GM21526 (cell line): ENCODE data around the gene PRL.

Experiments
- ATAC-seq: cut with Tn5 transposase; IDR thresholded peaks from one replicate; pipeline ENCODE4 v1.9.1; 2021; ENCODE audit warnings: moderate library complexity; ENCODE audit not compliant: unreplicated experiment, low FRiP score

PRL gene

GRCh38 chr6:22296067-22296466 lies 769 bp downstream of the PRL start:
- no peak for ATAC-seq

- ATAC-seq, result no peak
Observed at GRCh38 chr6:22295145-22295544, 1.7 kb downstream of the PRL start.

GRCh38 chr6:22294301-22294700 lies 2.5 kb downstream of the PRL start:
- ATAC-seq, result no peak

GRCh38 chr6:22290045-22290444 lies 6.8 kb downstream of the PRL start:
- ATAC-seq, result no peak

GRCh38 chr6:22288721-22289120 lies 8.1 kb downstream of the PRL start:
- no peak for ATAC-seq

GRCh38 chr6:22284666-22285065 lies 12.2 kb downstream of the PRL start:
- ATAC-seq, result no peak

GRCh38 chr6:22281341-22282085 lies 15.3 kb downstream of the PRL start:
- no peak for ATAC-seq

GRCh38 chr6:22279427-22279826 lies 17.4 kb downstream of the PRL start:
- ATAC-seq, result no peak

GRCh38 chr6:22271081-22271480 lies 25.8 kb downstream of the PRL start:
- peak; percentile 86 for ATAC-seq

- no peak for ATAC-seq
Observed at GRCh38 chr6:22263748-22264147, 33.1 kb downstream of the PRL start.

- no peak for ATAC-seq
Observed at GRCh38 chr6:22254886-22255285, 42.0 kb downstream of the PRL start.

GRCh38 chr6:22253955-22254655 lies 42.7 kb downstream of the PRL start:
- no peak for ATAC-seq

- ATAC-seq, result no peak
Observed at GRCh38 chr6:22251348-22251747, 45.5 kb downstream of the PRL start.

- ATAC-seq, result no peak
Observed at GRCh38 chr6:22250486-22250885, 46.4 kb downstream of the PRL start.

- no peak for ATAC-seq
Observed at GRCh38 chr6:22249711-22250350, 47.0 kb downstream of the PRL start.

GRCh38 chr6:22248513-22249308 lies 48.1 kb downstream of the PRL start:
- no peak for ATAC-seq

- no peak for ATAC-seq
Observed at GRCh38 chr6:22247916-22248482, 48.8 kb downstream of the PRL start.

GRCh38 chr6:22240025-22240424 lies 56.8 kb downstream of the PRL start:
- ATAC-seq, result no peak

- ATAC-seq, result no peak
Observed at GRCh38 chr6:22239261-22239921, 57.4 kb downstream of the PRL start.

GRCh38 chr6:22238861-22239260 lies 58.0 kb downstream of the PRL start:
- no peak for ATAC-seq
